ENCODE measurements around the gene MDFIC.

The MDFIC gene

GRCh38 chr7:114952296-114952695 is 30.4 kb downstream of the MDFIC start:
- TF ChIP-seq CTCF (IDR thresholded peaks at IDR 0.05; ENCODE audit: insufficient read depth, low read length, missing control alignments) = no peak
- no peak overlapping the region for H3K4me3 ChIP-seq (ENCODE audit: low read depth, low read length)
- ChIA-PET CTCF (no interaction called here), POLR2A (no interaction called here)
- no peak for DNase-seq (ENCODE audit: low read depth, low spot score)

GRCh38 chr7:114953724-114954123 is 31.8 kb downstream of the MDFIC start:
- ChIA-PET POLR2A (no interaction called here), CTCF (no interaction called here)
- no peak overlapping the region for H3K4me3 ChIP-seq (ENCODE audit: low read depth, low read length)
- no peak for DNase-seq (ENCODE audit: low read depth, low spot score)
- no peak for TF ChIP-seq CTCF (IDR thresholded peaks at IDR 0.05; ENCODE audit: insufficient read depth, low read length, missing control alignments)

- DNase-seq (ENCODE audit: low read depth, low spot score) = no peak
- H3K4me3 ChIP-seq (ENCODE audit: low read depth, low read length) = no peak overlapping the region
- TF ChIP-seq CTCF (IDR thresholded peaks at IDR 0.05; ENCODE audit: insufficient read depth, low read length, missing control alignments) = no peak
- ChIA-PET CTCF (no interaction called here), POLR2A (no interaction called here)
Observed at GRCh38 chr7:114956702-114957101, 34.8 kb downstream of the MDFIC start.

GRCh38 chr7:114957444-114957843 is 35.5 kb downstream of the MDFIC start:
- POLR2A ChIA-PET = no interaction called here
- DNase-seq (ENCODE audit: low read depth, low spot score) = no peak
- no peak for TF ChIP-seq CTCF (IDR thresholded peaks at IDR 0.05; ENCODE audit: insufficient read depth, low read length, missing control alignments)
- CTCF ChIA-PET = no interaction called here
- no peak overlapping the region for H3K4me3 ChIP-seq (ENCODE audit: low read depth, low read length)

GRCh38 chr7:114959931-114960330 is 38.0 kb downstream of the MDFIC start:
- CTCF ChIA-PET = no interaction called here
- no peak overlapping the region for H3K4me3 ChIP-seq (ENCODE audit: low read depth, low read length)
- no peak for DNase-seq (ENCODE audit: low read depth, low spot score)
- POLR2A ChIA-PET = no interaction called here
- no peak for TF ChIP-seq CTCF (IDR thresholded peaks at IDR 0.05; ENCODE audit: insufficient read depth, low read length, missing control alignments)

- ChIA-PET CTCF (no interaction called here), POLR2A (no interaction called here)
- H3K4me3 ChIP-seq (ENCODE audit: low read depth, low read length) = no peak overlapping the region
- no peak for TF ChIP-seq CTCF (IDR thresholded peaks at IDR 0.05; ENCODE audit: insufficient read depth, low read length, missing control alignments)
- no peak for DNase-seq (ENCODE audit: low read depth, low spot score)
Observed at GRCh38 chr7:114962441-114962840, 40.5 kb downstream of the MDFIC start.
